Right lobe of liver (tissue), 4 donors: Measurements from ENCODE around the gene EID3.

Experiments
- POLR2A ChIP-seq: fragments of 450-650 bp; IDR thresholded peaks from one replicate; pipeline ENCODE4 v1.6.1; 2017; ENCODE audit warnings: antibody characterized with exemption, mild to moderate bottlenecking
- TF ChIP-seq, protein P1 (sequence below), 4 donors: fragments of 200-600 bp in 3 of 4; fragments of 450-650 bp in 1 of 4; IDR thresholded peaks; one replicate each; pipeline versions ENCODE4 v1.5.1 to v1.8.0; 2016 to 2022; ENCODE audit warnings: antibody characterized with exemption in 4 of 4, mild to moderate bottlenecking in 2 of 4
- donor health status: DM: no; HTN: no; CAD: no.
- donor health status: DM: no; HTN: no; CAD: no.
- donor health status: DM: no; HTN: yes; CAD: no.

DNA sequence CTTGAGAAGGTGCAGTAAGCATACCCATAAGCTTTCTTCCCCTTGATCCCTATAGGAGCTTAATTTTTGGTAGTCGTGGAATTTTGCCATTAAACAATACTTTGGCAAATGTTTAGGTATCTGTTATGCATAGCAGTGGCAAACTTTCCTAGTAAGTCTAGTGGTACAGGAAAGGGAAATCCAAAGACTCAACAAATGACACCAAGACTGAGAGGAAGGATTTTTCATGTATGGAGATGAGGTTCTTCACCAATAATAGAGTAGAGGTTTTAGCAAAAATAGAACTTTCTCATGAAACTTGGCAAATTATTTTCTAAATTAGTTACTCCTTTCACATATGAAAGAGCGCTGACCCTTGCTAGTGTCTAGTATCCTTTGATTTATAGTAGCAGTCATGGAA is 2.8 kb downstream of the EID3 start:
- TF ChIP-seq, protein P1, sequence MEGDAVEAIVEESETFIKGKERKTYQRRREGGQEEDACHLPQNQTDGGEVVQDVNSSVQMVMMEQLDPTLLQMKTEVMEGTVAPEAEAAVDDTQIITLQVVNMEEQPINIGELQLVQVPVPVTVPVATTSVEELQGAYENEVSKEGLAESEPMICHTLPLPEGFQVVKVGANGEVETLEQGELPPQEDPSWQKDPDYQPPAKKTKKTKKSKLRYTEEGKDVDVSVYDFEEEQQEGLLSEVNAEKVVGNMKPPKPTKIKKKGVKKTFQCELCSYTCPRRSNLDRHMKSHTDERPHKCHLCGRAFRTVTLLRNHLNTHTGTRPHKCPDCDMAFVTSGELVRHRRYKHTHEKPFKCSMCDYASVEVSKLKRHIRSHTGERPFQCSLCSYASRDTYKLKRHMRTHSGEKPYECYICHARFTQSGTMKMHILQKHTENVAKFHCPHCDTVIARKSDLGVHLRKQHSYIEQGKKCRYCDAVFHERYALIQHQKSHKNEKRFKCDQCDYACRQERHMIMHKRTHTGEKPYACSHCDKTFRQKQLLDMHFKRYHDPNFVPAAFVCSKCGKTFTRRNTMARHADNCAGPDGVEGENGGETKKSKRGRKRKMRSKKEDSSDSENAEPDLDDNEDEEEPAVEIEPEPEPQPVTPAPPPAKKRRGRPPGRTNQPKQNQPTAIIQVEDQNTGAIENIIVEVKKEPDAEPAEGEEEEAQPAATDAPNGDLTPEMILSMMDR (IDR thresholded peaks at IDR 0.05), result no peak
- no peak for TF ChIP-seq POLR2A
